IMR-90 (cell line): Measurements from ENCODE around the gene FER. TPM values are rescaled to one million over a fixed set of nuclear protein-coding genes. Genes with fewer than 3 reads are reported as not detected.

ENCODE experiments used
- ATAC-seq: fragments of 200-7000 bp; cut with Tn5 transposase; 2 replicates; pipeline ENCODE4 v1.9.1; 2020; ENCODE audit warnings: low read depth, mild to moderate bottlenecking, moderate library complexity
- BruUV-seq: library from RNA; stranded (reverse); fragments of 400-500 nt; replicated peaks from 2 replicates; lab custom pipeline; 2021; lab: Mats Ljungman, UMichigan
- CTCF ChIA-PET: fragments of 300-600 bp; formaldehyde crosslinking; extraction: SDS; loops from one replicate; lab custom pipeline; 2021; ENCODE audit warnings: antibody characterized with exemption; lab: Yijun Ruan, JAX
- POLR2A ChIA-PET: fragments of 300-600 bp; sonication (Branson Sonifier 250); formaldehyde crosslinking; loops from one replicate; lab custom pipeline; 2022; ENCODE audit warnings: antibody characterized with exemption; ENCODE audit not compliant: unreplicated experiment; lab: Charles Lee
- DNase-seq: peaks from one replicate; pipeline ENCODE4 v3.0.0; 2013
- H2AFZ ChIP-seq: replicated peaks from 2 replicates; pipeline ENCODE3; 2013; ENCODE audit warnings: low read length, mild to moderate bottlenecking; ENCODE audit not compliant: poor library complexity
- H2AK5ac ChIP-seq: 2 replicates; pipeline ENCODE4 v1.6.1; 2013; ENCODE audit warnings: low read depth, low read length, inconsistent platforms
- H2AK9ac ChIP-seq: replicated peaks from 2 replicates; pipeline ENCODE3; 2013; ENCODE audit warnings: mild to moderate bottlenecking, low read depth, low read length, moderate library complexity; ENCODE audit not compliant: poor library complexity
- H2BK120ac ChIP-seq: 2 replicates; pipeline ENCODE4 v1.6.1; 2013; ENCODE audit warnings: low read depth, low read length, inconsistent platforms
- H2BK15ac ChIP-seq: 3 replicates; pipeline ENCODE4 v1.6.1; 2013; ENCODE audit warnings: low read depth, low read length, inconsistent platforms
- H2BK20ac ChIP-seq: 2 replicates; pipeline ENCODE4 v1.6.1; 2013; ENCODE audit warnings: low read depth, mild to moderate bottlenecking, inconsistent platforms, low read length, moderate library complexity
- H2BK5ac ChIP-seq: 2 replicates; pipeline ENCODE4 v1.6.1; 2013; ENCODE audit warnings: mild to moderate bottlenecking, low read depth, low read length, inconsistent platforms; ENCODE audit not compliant: poor library complexity, severe bottlenecking
- H3K14ac ChIP-seq: replicated peaks from 2 replicates; pipeline ENCODE4 v1.6.1; 2013; ENCODE audit warnings: low read depth, low read length, inconsistent platforms
- H3K18ac ChIP-seq: 2 replicates; pipeline ENCODE4 v1.6.1; 2013; ENCODE audit warnings: low read depth, low read length, control low read depth
- H3K23ac ChIP-seq: 2 replicates; pipeline ENCODE4 v1.6.1; 2013; ENCODE audit warnings: low read depth, low read length, inconsistent platforms
- H3K27ac ChIP-seq: 2 replicates; pipeline ENCODE4 v1.5.1; 2013; ENCODE audit warnings: mild to moderate bottlenecking, control low read depth, low read length; ENCODE audit not compliant: insufficient read depth
- H3K27me3 ChIP-seq: 2 replicates; pipeline ENCODE4 v1.6.1; 2013; ENCODE audit warnings: low read length; ENCODE audit not compliant: control insufficient read depth, insufficient read depth
- H3K36me3 ChIP-seq: 2 replicates; pipeline ENCODE4 v1.6.1; 2013; ENCODE audit warnings: low read length, mixed read lengths; ENCODE audit not compliant: control insufficient read depth, insufficient read depth
- H3K4ac ChIP-seq: 2 replicates; pipeline ENCODE4 v1.6.1; 2013; ENCODE audit warnings: low read depth, low read length, inconsistent platforms
- H3K4me1 ChIP-seq: 2 replicates; pipeline ENCODE4 v1.6.1; 2013; ENCODE audit warnings: low read length, mixed read lengths; ENCODE audit not compliant: control insufficient read depth, insufficient read depth
- H3K4me2 ChIP-seq: 2 replicates; pipeline ENCODE4 v1.6.1; 2013; ENCODE audit warnings: low read depth, mild to moderate bottlenecking, control low read depth, low read length, moderate library complexity
- H3K4me3 ChIP-seq: 2 replicates; pipeline ENCODE4 v1.5.1; 2013; ENCODE audit warnings: low read depth, mild to moderate bottlenecking, control low read depth, low read length, moderate library complexity; ENCODE audit not compliant: insufficient read depth
- H3K56ac ChIP-seq: 2 replicates; pipeline ENCODE4 v1.6.1; 2013; ENCODE audit warnings: low read length, inconsistent platforms; ENCODE audit not compliant: insufficient read depth; ENCODE audit errors: extremely low read depth
- H3K79me1 ChIP-seq, 2 experiments: 2 replicates each; pipeline ENCODE4 v1.6.1; 2013; ENCODE audit warnings: low read length in 2 of 2, inconsistent platforms in 1 of 2, low read depth in 1 of 2
- H3K9ac ChIP-seq: 2 replicates; pipeline ENCODE4 v1.6.1; 2013; ENCODE audit warnings: low read depth, low read length, control low read depth
- H3K9me1 ChIP-seq: 2 replicates; pipeline ENCODE4 v1.6.1; 2013; ENCODE audit warnings: low read length, inconsistent platforms; ENCODE audit not compliant: insufficient read depth
- H3K9me3 ChIP-seq: 2 replicates; pipeline ENCODE4 v1.6.1; 2013; ENCODE audit warnings: low read length; ENCODE audit not compliant: control insufficient read depth, insufficient read depth
- H4K20me1 ChIP-seq: 2 replicates; pipeline ENCODE4 v1.6.1; 2013; ENCODE audit warnings: low read length, inconsistent platforms; ENCODE audit not compliant: insufficient read depth
- H4K5ac ChIP-seq: 2 replicates; pipeline ENCODE4 v1.6.1; 2013; ENCODE audit warnings: mild to moderate bottlenecking, low read depth, low read length, control low read depth
- H4K8ac ChIP-seq, 2 experiments: 2 replicates each; pipeline ENCODE4 v1.6.1; 2013; ENCODE audit warnings: low read depth in 2 of 2, low read length in 2 of 2, control low read depth in 1 of 2, inconsistent platforms in 1 of 2
- H4K91ac ChIP-seq: 2 replicates; pipeline ENCODE4 v1.6.1; 2013; ENCODE audit warnings: low read depth, low read length, inconsistent platforms; ENCODE audit not compliant: insufficient read depth
- BHLHE40 ChIP-seq: fragments of 150-350 bp; IDR thresholded peaks from 2 replicates; pipeline ENCODE4 v1.6.1; 2016; ENCODE audit warnings: mild to moderate bottlenecking, low read depth, low read length
- CEBPB ChIP-seq: IDR thresholded peaks from 2 replicates; pipeline ENCODE4 v1.6.1; 2012; ENCODE audit warnings: low read depth, low read length, improper control_type of control experiment
- CTCF ChIP-seq: conservative IDR thresholded peaks from 2 replicates; pipeline ENCODE4 v1.5.1; 2012; ENCODE audit warnings: mild to moderate bottlenecking, low read depth, low read length, improper control_type of control experiment
- ELK1 ChIP-seq: fragments of 150-350 bp; IDR thresholded peaks from 2 replicates; pipeline ENCODE4 v1.6.1; 2016; ENCODE audit warnings: low read depth, mild to moderate bottlenecking, low read length, moderate library complexity, borderline replicate concordance
- FOS ChIP-seq: fragments of 150-350 bp; IDR thresholded peaks from 2 replicates; pipeline ENCODE4 v1.6.1; 2016; ENCODE audit warnings: low read depth, low read length
- MAFK ChIP-seq: IDR thresholded peaks from 2 replicates; pipeline ENCODE4 v1.6.1; 2012; ENCODE audit warnings: low read depth, low read length, improper control_type of control experiment
- MAZ ChIP-seq: IDR thresholded peaks from 2 replicates; pipeline ENCODE4 v1.6.1; 2012; ENCODE audit warnings: low read depth, mild to moderate bottlenecking, low read length, improper control_type of control experiment, moderate library complexity, borderline replicate concordance
- MXI1 ChIP-seq: IDR thresholded peaks from 2 replicates; pipeline ENCODE4 v1.6.1; 2012; ENCODE audit warnings: low read depth, mild to moderate bottlenecking, low read length, moderate library complexity, borderline replicate concordance
- NFE2L2 ChIP-seq: fragments of 150-350 bp; IDR thresholded peaks from 2 replicates; pipeline ENCODE4 v1.6.1; 2016; ENCODE audit warnings: low read depth, mild to moderate bottlenecking, low read length
- POLR2A ChIP-seq: IDR thresholded peaks from 2 replicates; pipeline ENCODE4 v1.6.1; 2012; ENCODE audit warnings: mild to moderate bottlenecking, low read depth, low read length
- RAD21 ChIP-seq: IDR thresholded peaks from 2 replicates; pipeline ENCODE4 v1.6.1; 2012; ENCODE audit warnings: low read length, improper control_type of control experiment
- SMC3 ChIP-seq: fragments of 150-350 bp; IDR thresholded peaks from 2 replicates; pipeline ENCODE4 v1.6.1; 2016; ENCODE audit warnings: low read depth, mild to moderate bottlenecking, antibody characterized with exemption, low read length, moderate library complexity
- USF2 ChIP-seq: fragments of 150-350 bp; IDR thresholded peaks from 2 replicates; pipeline ENCODE4 v1.6.1; 2017; ENCODE audit warnings: mild to moderate bottlenecking, antibody characterized with exemption, low read length, low read depth
- dilution Hi-C: fragments of 300-500 bp; cut with HindIII; formaldehyde crosslinking; loops from one replicate; pipeline ENCODE4 v1.14.3; 2018; ENCODE audit warnings: low sequenced_read_pairs; ENCODE audit not compliant: unreplicated experiment
- in situ Hi-C: fragments of 300-500 bp; cut with MboI; formaldehyde crosslinking; loops from 3 replicates; pipeline ENCODE4 v1.14.3; 2019; ENCODE audit warnings: low sequenced_read_pairs, inconsistent platforms, mixed read lengths
- intact Hi-C: fragments of 100-400 bp; cut with micrococcal nuclease; formaldehyde crosslinking; loops from 2 replicates; pipeline ENCODE4 v1.10.0; 2022
- polyA plus RNA-seq, 3 experiments: library from polyadenylated mRNA; depleted of rRNA; stranded (reverse); fragments of >200 nt; gene quantifications; 2 replicates each; pipeline ENCODE4 v1.2.3, GENCODE V29; 2012; ENCODE audit warnings: low replicate concordance in 1 of 3
- total RNA-seq: library from RNA; depleted of rRNA; stranded (reverse); fragments of >200 nt; gene quantifications from 2 replicates; pipeline ENCODE4 v1.2.3, GENCODE V29; 2012

Gene FER
- total and polyA plus RNA-seq, 2 of the 4 experiments (the other 2 are of a cell fraction) = 3.5 to 32.4 TPM

DNA sequence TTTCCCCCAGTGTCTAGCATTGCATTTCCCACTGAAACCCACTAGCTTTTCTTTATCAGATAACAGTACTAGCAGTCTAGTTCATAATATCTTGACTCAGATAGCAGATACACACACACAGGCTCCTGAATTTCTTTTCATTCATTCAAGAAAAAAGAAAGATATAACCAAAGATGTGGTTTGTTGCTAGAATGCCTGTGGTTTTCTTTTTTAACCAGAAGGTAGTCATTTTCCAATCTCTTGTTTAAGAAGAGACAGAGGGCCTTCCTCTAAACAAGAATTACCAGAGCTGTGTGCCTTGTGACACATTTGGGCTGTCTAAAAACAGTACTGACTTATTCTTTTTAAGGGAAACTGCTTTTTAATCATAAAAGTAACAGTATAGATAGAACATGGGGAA, 494.8 kb downstream of the FER start:
- H3K9ac ChIP-seq = no peak overlapping the region
- H3K36me3 ChIP-seq = no peaks in the 10 kb centered on the region
- in situ Hi-C loops (no loop called here), dilution Hi-C loops (no loop called here), intact Hi-C loops (no loop called here)
- no peak for TF ChIP-seq NFE2L2
- no peak for TF ChIP-seq RAD21
- no peak for TF ChIP-seq POLR2A
- TF ChIP-seq BHLHE40 = no peak
- TF ChIP-seq FOS = no peak
- TF ChIP-seq CEBPB = no peak
- TF ChIP-seq CTCF = no peak
- no peak for TF ChIP-seq SMC3
- TF ChIP-seq ELK1 = no peak
- TF ChIP-seq MAZ = no peak
- no peak for TF ChIP-seq USF2
- TF ChIP-seq MAFK = no peak
- TF ChIP-seq MXI1 = no peak
- H3K4me1 ChIP-seq = no peaks in the 10 kb centered on the region
- H2AFZ ChIP-seq = no peak overlapping the region
- ChIA-PET CTCF (no interaction called here), POLR2A (no interaction called here)
- H3K27me3 ChIP-seq = no peaks in the 10 kb centered on the region
- no peak overlapping the region for H2BK20ac ChIP-seq
- no peak overlapping the region for H4K91ac ChIP-seq
- DNase-seq (no peak), ATAC-seq (no peak)
- no peaks in the 10 kb centered on the region for H4K20me1 ChIP-seq
- H3K4me3 ChIP-seq = no peak overlapping the region
- no peak overlapping the region for H2BK5ac ChIP-seq
- no peaks in the 10 kb centered on the region for H3K79me1 ChIP-seq
- no peak overlapping the region for H3K4ac ChIP-seq
- H3K9me1 ChIP-seq = no peaks in the 10 kb centered on the region
- no TSS peak for BruUV-seq
- no peak overlapping the region for H4K5ac ChIP-seq
- H3K14ac ChIP-seq = no peak overlapping the region
- no peak overlapping the region for H3K18ac ChIP-seq
- H2BK120ac ChIP-seq = no peak overlapping the region
- H2AK5ac ChIP-seq = no peak overlapping the region
- H4K8ac ChIP-seq = no peak overlapping the region
- H3K9me3 ChIP-seq = peaks cover 3% of the 10 kb centered on the region; the same call in 1 of the 2 replicates
- H2AK9ac ChIP-seq = no peak overlapping the region
- no peak overlapping the region for H3K56ac ChIP-seq
- H3K4me2 ChIP-seq = no peak overlapping the region
- H2BK15ac ChIP-seq = no peak overlapping the region
- H3K27ac ChIP-seq = no peak overlapping the region
- H3K23ac ChIP-seq = no peak overlapping the region
